HEK293 (cell line): ENCODE results near the gene VWCE.
A peak's percentile ranks its signal among the peaks of the same experiment; 100 is the strongest.

Source experiments
- CTCF ChIA-PET: fragments of 350-600 bp; formaldehyde crosslinking; extraction: SDS; loops from one replicate; lab custom pipeline; 2021; ENCODE audit warnings: antibody characterized with exemption; lab: Yijun Ruan, JAX
- POLR2A ChIA-PET: fragments of 300-600 bp; formaldehyde crosslinking; extraction: SDS; loops from one replicate; lab custom pipeline; 2020; ENCODE audit warnings: antibody characterized with exemption, inconsistent platforms; lab: Yijun Ruan, JAX
- H3K27ac ChIP-seq: fragments of 200-500 bp; sonication (Bioruptor generic); 2 replicates; pipeline ENCODE4 v1.5.1; 2014; ENCODE audit warnings: low read depth, low read length, control low read depth, inconsistent platforms; ENCODE audit errors: extremely low read depth
- H3K36me3 ChIP-seq, 2 experiments: fragments of 200-500 bp in 1 of 2; sonication (Bioruptor generic) in 1 of 2; 1 replicate in 1 of 2; 2 replicates in 1 of 2; pipeline ENCODE4 v1.5.1; 2014 to 2017; ENCODE audit warnings: inconsistent platforms in 2 of 2, low read length in 2 of 2; ENCODE audit not compliant: control insufficient read depth in 2 of 2, insufficient read depth in 1 of 2
- H3K4me1 ChIP-seq: fragments of 200-500 bp; sonication (Bioruptor generic); 2 replicates; pipeline ENCODE4 v1.5.1; 2014; ENCODE audit warnings: mild to moderate bottlenecking, low read length, inconsistent platforms; ENCODE audit not compliant: control insufficient read depth, insufficient read depth
- H3K4me3 ChIP-seq: 2 replicates; pipeline ENCODE4 v1.5.1; 2011; ENCODE audit warnings: low read depth, mild to moderate bottlenecking, control low read depth, low read length, moderate library complexity
- H3K9me3 ChIP-seq: fragments of 200-500 bp; sonication (Bioruptor generic); 2 replicates; pipeline ENCODE4 v1.5.1; 2014; ENCODE audit warnings: low read depth, low read length, inconsistent platforms; ENCODE audit not compliant: control insufficient read depth, insufficient read depth
- ZBTB17 ChIP-seq: fragments of 450-650 bp; formaldehyde crosslinking; IDR thresholded peaks from 2 replicates; pipeline ENCODE4 v1.5.1; 2016; ENCODE audit warnings: missing biosample characterization, missing genetic modification characterization
- ZNF18 ChIP-seq: fragments of 450-650 bp; formaldehyde crosslinking; IDR thresholded peaks from 2 replicates; pipeline ENCODE4 v1.5.1; 2016; ENCODE audit warnings: missing biosample characterization, missing genetic modification characterization
- ZNF398 ChIP-seq: fragments of 450-650 bp; formaldehyde crosslinking; IDR thresholded peaks from 2 replicates; pipeline ENCODE4 v1.5.1; 2017; ENCODE audit warnings: missing biosample characterization, missing genetic modification characterization
- ZNF48 ChIP-seq: fragments of 450-650 bp; formaldehyde crosslinking; IDR thresholded peaks from 2 replicates; pipeline ENCODE4 v1.5.1; 2016; ENCODE audit warnings: missing biosample characterization, missing genetic modification characterization
- ZNF501 ChIP-seq: fragments of 450-650 bp; formaldehyde crosslinking; IDR thresholded peaks from 2 replicates; pipeline ENCODE4 v1.5.1; 2016; ENCODE audit warnings: missing biosample characterization, missing genetic modification characterization
- ZNF529 ChIP-seq: fragments of 450-650 bp; formaldehyde crosslinking; IDR thresholded peaks from 2 replicates; pipeline ENCODE4 v1.5.1; 2017; ENCODE audit warnings: missing genetic modification characterization, missing biosample characterization; ENCODE audit not compliant: insufficient replicate concordance
- ZNF600 ChIP-seq: fragments of 450-650 bp; formaldehyde crosslinking; IDR thresholded peaks from 2 replicates; pipeline ENCODE4 v1.5.1; 2016; ENCODE audit warnings: missing biosample characterization, missing genetic modification characterization
- ZNF621 ChIP-seq: fragments of 450-650 bp; formaldehyde crosslinking; IDR thresholded peaks from 2 replicates; pipeline ENCODE4 v1.5.1; 2017; ENCODE audit warnings: missing biosample characterization, missing genetic modification characterization
- ZNF624 ChIP-seq: fragments of 450-650 bp; formaldehyde crosslinking; IDR thresholded peaks from 2 replicates; pipeline ENCODE4 v1.5.1; 2017; ENCODE audit warnings: missing biosample characterization, missing genetic modification characterization
- ZNF704 ChIP-seq: fragments of 450-650 bp; formaldehyde crosslinking; IDR thresholded peaks from 2 replicates; pipeline ENCODE4 v1.5.1; 2016; ENCODE audit warnings: missing biosample characterization, missing genetic modification characterization

VWCE gene

GRCh38 chr11:61336171-61336935 is 41.2 kb upstream of the VWCE start (continued):
- TF ChIP-seq ZNF398 (tag by site-specific recombination) (no peak), ZNF704 (tag by site-specific recombination) (no peak), ZNF48 (tag by site-specific recombination) (no peak)

- TF ChIP-seq ZNF529 (no peak), ZNF501 (no peak), ZNF621 (tag by site-specific recombination) (no peak), ZNF624 (tag by site-specific recombination) (no peak)
- no peak overlapping the region for H3K27ac ChIP-seq
- ChIA-PET POLR2A (interaction anchor here (1.2 to 4.3 kb wide), 7 partner anchors 13 to 94 kb away, joined by 3 to 40 read pairs (median 8); partner anchors contain the start of genes CPSF7, CYB561A3, SDHAF2 and TMEM138), CTCF (interaction anchor here (1.4 to 6.0 kb wide), 11 partner anchors 8 to 181 kb away, joined by 3 to 210 read pairs (median 14); partner anchors contain the start of genes CYB561A3, TMEM138 and TMEM216)
- H3K36me3 ChIP-seq, result peaks cover 0 to 31% of the 10 kb centered on the region in 2 experiments; a peak in 1 of 3 replicates
- H3K4me3 ChIP-seq, result no peak overlapping the region
- no peaks in the 10 kb centered on the region for H3K4me1 ChIP-seq
- no peaks in the 10 kb centered on the region for H3K9me3 ChIP-seq
Observed at GRCh38 chr11:61335355-61335710, 40.2 kb upstream of the VWCE start.

- Histone ChIP-seq H3K36me3 (peaks cover 0 to 38% of the 10 kb centered on the region in 2 experiments; a peak in 1 of 3 replicates), H3K27ac (no peak overlapping the region), H3K4me3 (no peak overlapping the region), H3K9me3 (no peaks in the 10 kb centered on the region), H3K4me1 (no peaks in the 10 kb centered on the region)
- CTCF ChIA-PET, result interaction anchor here (0.6 to 6.0 kb wide), 9 partner anchors 27 to 504 kb away, joined by 3 to 210 read pairs (median 12); partner anchors contain the start of gene TMEM216
- POLR2A ChIA-PET, result interaction anchor here (0.6 to 4.3 kb wide), 9 partner anchors 14 to 95 kb away, joined by 3 to 40 read pairs (median 3); partner anchors contain the start of genes CPSF7, CYB561A3, SDHAF2 and TMEM138
- TF ChIP-seq ZNF18 (tag by site-specific recombination) (peak; percentile 96), ZNF600 (tag by site-specific recombination) (peak; percentile 73), ZBTB17 (peak; percentile 41; the same call in 1 of the 2 replicates), ZNF398 (tag by site-specific recombination) (no peak)
Observed at GRCh38 chr11:61334434-61335354, 39.6 kb upstream of the VWCE start.
